ENCODE results near the gene GVQW3. TPM values are rescaled to one million over a fixed set of nuclear protein-coding genes. Genes with fewer than 3 reads are reported as not detected.

Gene GVQW3
- total RNA-seq, 1 donor from 2014 or later = 6.1 TPM

DNA sequence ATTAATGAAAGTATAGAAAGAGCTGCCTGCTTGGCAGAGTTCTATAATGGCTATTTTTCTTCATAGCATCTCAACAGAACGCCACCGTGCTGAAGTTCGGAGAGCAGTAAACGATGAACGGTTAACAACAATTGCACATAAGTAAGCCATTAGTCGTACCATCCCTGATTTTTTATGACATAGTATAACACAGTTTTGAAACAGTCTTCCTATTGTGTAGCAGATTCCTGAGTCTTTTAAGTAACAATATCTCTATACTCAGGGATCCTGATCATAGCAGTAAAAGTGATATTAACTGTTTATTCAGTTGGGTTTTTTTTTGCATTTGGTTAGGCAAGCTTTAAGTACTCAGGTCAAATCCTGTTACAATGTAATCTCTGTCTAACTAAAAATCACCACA is 72.1 kb downstream of the GVQW3 start:
- H3K4me1 Mint-ChIP-seq (ENCODE audit: unreplicated experiment) = peaks cover 9% of the 10 kb centered on the region
- TF ChIP-seq, protein P1, sequence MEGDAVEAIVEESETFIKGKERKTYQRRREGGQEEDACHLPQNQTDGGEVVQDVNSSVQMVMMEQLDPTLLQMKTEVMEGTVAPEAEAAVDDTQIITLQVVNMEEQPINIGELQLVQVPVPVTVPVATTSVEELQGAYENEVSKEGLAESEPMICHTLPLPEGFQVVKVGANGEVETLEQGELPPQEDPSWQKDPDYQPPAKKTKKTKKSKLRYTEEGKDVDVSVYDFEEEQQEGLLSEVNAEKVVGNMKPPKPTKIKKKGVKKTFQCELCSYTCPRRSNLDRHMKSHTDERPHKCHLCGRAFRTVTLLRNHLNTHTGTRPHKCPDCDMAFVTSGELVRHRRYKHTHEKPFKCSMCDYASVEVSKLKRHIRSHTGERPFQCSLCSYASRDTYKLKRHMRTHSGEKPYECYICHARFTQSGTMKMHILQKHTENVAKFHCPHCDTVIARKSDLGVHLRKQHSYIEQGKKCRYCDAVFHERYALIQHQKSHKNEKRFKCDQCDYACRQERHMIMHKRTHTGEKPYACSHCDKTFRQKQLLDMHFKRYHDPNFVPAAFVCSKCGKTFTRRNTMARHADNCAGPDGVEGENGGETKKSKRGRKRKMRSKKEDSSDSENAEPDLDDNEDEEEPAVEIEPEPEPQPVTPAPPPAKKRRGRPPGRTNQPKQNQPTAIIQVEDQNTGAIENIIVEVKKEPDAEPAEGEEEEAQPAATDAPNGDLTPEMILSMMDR (IDR thresholded peaks at IDR 0.05; ENCODE audit: unreplicated experiment) = no peak
- H3K27me3 Mint-ChIP-seq (ENCODE audit: unreplicated experiment) = no peaks in the 10 kb centered on the region
- H3K9me3 Mint-ChIP-seq (ENCODE audit: unreplicated experiment) = no peaks in the 10 kb centered on the region
- no peaks in the 10 kb centered on the region for H3K36me3 Mint-ChIP-seq (ENCODE audit: low read depth, unreplicated experiment)
- H3K27ac Mint-ChIP-seq (ENCODE audit: unreplicated experiment) = no peak overlapping the region
- no peak overlapping the region for H3K4me3 Mint-ChIP-seq (ENCODE audit: unreplicated experiment)
- DNase-seq (ENCODE audit: low spot score) = no peak

DNA sequence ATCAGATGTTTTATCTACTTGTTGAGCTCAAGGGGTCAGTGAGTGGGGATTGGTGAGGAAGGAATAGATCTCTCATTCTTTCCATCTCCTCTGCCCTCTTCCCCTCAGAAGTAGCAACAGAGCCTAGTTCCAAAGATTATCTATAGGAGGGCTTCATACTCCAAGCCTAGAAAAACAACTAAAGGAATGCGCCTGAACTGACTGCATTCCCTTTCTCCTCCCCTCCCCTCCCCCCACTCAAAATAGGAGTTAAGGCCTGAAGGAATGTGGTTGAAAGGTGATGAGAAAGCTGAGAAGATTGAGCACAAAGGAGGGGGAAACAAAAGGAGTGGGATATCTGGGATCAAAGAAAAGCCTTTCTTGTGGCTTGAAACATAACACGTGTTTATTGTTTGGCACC is 74.2 kb downstream of the GVQW3 start:
- Mint-ChIP-seq H3K9me3 (ENCODE audit: unreplicated experiment) (no peaks in the 10 kb centered on the region), H3K36me3 (ENCODE audit: low read depth, unreplicated experiment) (no peaks in the 10 kb centered on the region), H3K27ac (ENCODE audit: unreplicated experiment) (peak overlapping the region; percentile 84), H3K4me1 (ENCODE audit: unreplicated experiment) (peaks cover 9% of the 10 kb centered on the region), H3K27me3 (ENCODE audit: unreplicated experiment) (no peaks in the 10 kb centered on the region), H3K4me3 (ENCODE audit: unreplicated experiment) (no peak overlapping the region)
- TF ChIP-seq, protein P1 (IDR thresholded peaks at IDR 0.05; ENCODE audit: unreplicated experiment) = no peak
- DNase-seq (ENCODE audit: low spot score) = peak; percentile 14

DNA sequence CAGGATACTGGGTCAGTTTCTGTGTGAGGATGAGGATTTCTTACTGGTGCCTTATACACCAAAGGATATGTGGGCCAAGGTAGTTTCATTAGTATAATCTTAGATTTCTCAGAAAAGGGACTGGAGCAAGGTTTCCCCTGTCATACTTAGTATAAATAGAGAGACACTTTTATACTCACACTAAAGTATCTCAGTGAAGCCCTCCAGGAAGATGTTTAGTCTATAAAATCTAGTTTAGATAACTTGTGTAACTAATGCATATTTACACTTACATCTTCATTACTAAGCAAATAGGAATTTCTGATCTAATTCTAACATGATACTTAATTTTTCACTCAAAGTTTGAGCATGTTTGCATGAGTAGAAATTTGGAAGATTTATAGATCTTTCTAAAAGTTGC is 74.8 kb downstream of the GVQW3 start:
- H3K36me3 Mint-ChIP-seq (ENCODE audit: low read depth, unreplicated experiment) = no peaks in the 10 kb centered on the region
- peak overlapping the region; percentile 84 for H3K27ac Mint-ChIP-seq (ENCODE audit: unreplicated experiment)
- H3K9me3 Mint-ChIP-seq (ENCODE audit: unreplicated experiment) = no peaks in the 10 kb centered on the region
- DNase-seq (ENCODE audit: low spot score) = no peak
- no peaks in the 10 kb centered on the region for H3K27me3 Mint-ChIP-seq (ENCODE audit: unreplicated experiment)
- TF ChIP-seq, protein P1 (IDR thresholded peaks at IDR 0.05; ENCODE audit: unreplicated experiment) = no peak
- peaks cover 9% of the 10 kb centered on the region for H3K4me1 Mint-ChIP-seq (ENCODE audit: unreplicated experiment)
- H3K4me3 Mint-ChIP-seq (ENCODE audit: unreplicated experiment) = no peak overlapping the region

DNA sequence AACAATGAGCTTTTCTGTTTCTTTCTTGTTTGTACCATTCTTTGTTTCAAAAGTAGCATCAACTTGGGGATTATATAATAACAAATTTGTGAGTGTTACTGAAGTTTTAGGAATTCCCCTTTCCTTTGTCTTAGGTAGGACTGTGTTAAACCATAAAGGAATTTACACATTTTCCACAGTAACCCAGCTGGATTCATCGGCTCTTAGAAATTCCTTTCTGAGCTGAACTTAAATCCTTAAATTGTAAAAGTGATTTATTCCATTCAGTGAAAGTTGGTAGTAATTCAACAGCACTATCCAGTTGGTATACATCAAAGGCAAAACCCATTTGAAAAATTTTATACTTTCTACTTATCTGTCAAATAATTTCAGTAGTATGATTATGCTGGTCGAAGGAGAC is 75.4 kb downstream of the GVQW3 start:
- DNase-seq (ENCODE audit: low spot score) = no peak
- Mint-ChIP-seq H3K4me1 (ENCODE audit: unreplicated experiment) (peaks cover 9% of the 10 kb centered on the region), H3K9me3 (ENCODE audit: unreplicated experiment) (no peaks in the 10 kb centered on the region), H3K36me3 (ENCODE audit: low read depth, unreplicated experiment) (no peaks in the 10 kb centered on the region), H3K27me3 (ENCODE audit: unreplicated experiment) (no peaks in the 10 kb centered on the region), H3K27ac (ENCODE audit: unreplicated experiment) (no peak overlapping the region), H3K4me3 (ENCODE audit: unreplicated experiment) (no peak overlapping the region)
- TF ChIP-seq, protein P1 (IDR thresholded peaks at IDR 0.05; ENCODE audit: unreplicated experiment) = no peak

Other genes starting within 250 kb of the GVQW3 start
- gene WNT11, start 174.8 kb upstream of the GVQW3 start, total RNA-seq (ENCODE audit: unreplicated experiment) = 3.6 TPM
- gene THAP12, start 191 bp upstream of the GVQW3 start, total RNA-seq (ENCODE audit: unreplicated experiment) = 42.7 TPM
- 20.2 TPM for gene EMSY, start 63.7 kb downstream of the GVQW3 start, total RNA-seq (ENCODE audit: unreplicated experiment)

All from endothelial cell (in vitro differentiated cells).